IMR-90 (cell line): ENCODE results near the gene PEX7. TPM values are rescaled to one million over a fixed set of nuclear protein-coding genes. Genes with fewer than 3 reads are reported as not detected.

Experiments
- ATAC-seq: fragments of 200-7000 bp; cut with Tn5 transposase; 2 replicates; pipeline ENCODE4 v1.9.1; 2020; ENCODE audit warnings: low read depth, mild to moderate bottlenecking, moderate library complexity
- BruUV-seq: library from RNA; stranded (reverse); fragments of 400-500 nt; replicated peaks from 2 replicates; lab custom pipeline; 2021; lab: Mats Ljungman, UMichigan
- CTCF ChIA-PET: fragments of 300-600 bp; formaldehyde crosslinking; extraction: SDS; loops from one replicate; lab custom pipeline; 2021; ENCODE audit warnings: antibody characterized with exemption; lab: Yijun Ruan, JAX
- POLR2A ChIA-PET: fragments of 300-600 bp; sonication (Branson Sonifier 250); formaldehyde crosslinking; loops from one replicate; lab custom pipeline; 2022; ENCODE audit warnings: antibody characterized with exemption; ENCODE audit not compliant: unreplicated experiment; lab: Charles Lee
- DNase-seq: peaks from one replicate; pipeline ENCODE4 v3.0.0; 2013
- H2AFZ ChIP-seq: replicated peaks from 2 replicates; pipeline ENCODE3; 2013; ENCODE audit warnings: low read length, mild to moderate bottlenecking; ENCODE audit not compliant: poor library complexity
- H2AK5ac ChIP-seq: 2 replicates; pipeline ENCODE4 v1.6.1; 2013; ENCODE audit warnings: low read depth, low read length, inconsistent platforms
- H2AK9ac ChIP-seq: replicated peaks from 2 replicates; pipeline ENCODE3; 2013; ENCODE audit warnings: mild to moderate bottlenecking, low read depth, low read length, moderate library complexity; ENCODE audit not compliant: poor library complexity
- H2BK120ac ChIP-seq: 2 replicates; pipeline ENCODE4 v1.6.1; 2013; ENCODE audit warnings: low read depth, low read length, inconsistent platforms
- H2BK15ac ChIP-seq: 3 replicates; pipeline ENCODE4 v1.6.1; 2013; ENCODE audit warnings: low read depth, low read length, inconsistent platforms
- H2BK20ac ChIP-seq: 2 replicates; pipeline ENCODE4 v1.6.1; 2013; ENCODE audit warnings: low read depth, mild to moderate bottlenecking, inconsistent platforms, low read length, moderate library complexity
- H2BK5ac ChIP-seq: 2 replicates; pipeline ENCODE4 v1.6.1; 2013; ENCODE audit warnings: mild to moderate bottlenecking, low read depth, low read length, inconsistent platforms; ENCODE audit not compliant: poor library complexity, severe bottlenecking
- H3K14ac ChIP-seq: replicated peaks from 2 replicates; pipeline ENCODE4 v1.6.1; 2013; ENCODE audit warnings: low read depth, low read length, inconsistent platforms
- H3K18ac ChIP-seq: 2 replicates; pipeline ENCODE4 v1.6.1; 2013; ENCODE audit warnings: low read depth, low read length, control low read depth
- H3K23ac ChIP-seq: 2 replicates; pipeline ENCODE4 v1.6.1; 2013; ENCODE audit warnings: low read depth, low read length, inconsistent platforms
- H3K27ac ChIP-seq: 2 replicates; pipeline ENCODE4 v1.5.1; 2013; ENCODE audit warnings: mild to moderate bottlenecking, control low read depth, low read length; ENCODE audit not compliant: insufficient read depth
- H3K27me3 ChIP-seq: 2 replicates; pipeline ENCODE4 v1.6.1; 2013; ENCODE audit warnings: low read length; ENCODE audit not compliant: control insufficient read depth, insufficient read depth
- H3K36me3 ChIP-seq: 2 replicates; pipeline ENCODE4 v1.6.1; 2013; ENCODE audit warnings: low read length, mixed read lengths; ENCODE audit not compliant: control insufficient read depth, insufficient read depth
- H3K4ac ChIP-seq: 2 replicates; pipeline ENCODE4 v1.6.1; 2013; ENCODE audit warnings: low read depth, low read length, inconsistent platforms
- H3K4me1 ChIP-seq: 2 replicates; pipeline ENCODE4 v1.6.1; 2013; ENCODE audit warnings: low read length, mixed read lengths; ENCODE audit not compliant: control insufficient read depth, insufficient read depth
- H3K4me2 ChIP-seq: 2 replicates; pipeline ENCODE4 v1.6.1; 2013; ENCODE audit warnings: low read depth, mild to moderate bottlenecking, control low read depth, low read length, moderate library complexity
- H3K4me3 ChIP-seq: 2 replicates; pipeline ENCODE4 v1.5.1; 2013; ENCODE audit warnings: low read depth, mild to moderate bottlenecking, control low read depth, low read length, moderate library complexity; ENCODE audit not compliant: insufficient read depth
- H3K56ac ChIP-seq: 2 replicates; pipeline ENCODE4 v1.6.1; 2013; ENCODE audit warnings: low read length, inconsistent platforms; ENCODE audit not compliant: insufficient read depth; ENCODE audit errors: extremely low read depth
- H3K79me1 ChIP-seq, 2 experiments: 2 replicates each; pipeline ENCODE4 v1.6.1; 2013; ENCODE audit warnings: low read length in 2 of 2, inconsistent platforms in 1 of 2, low read depth in 1 of 2
- H3K9ac ChIP-seq: 2 replicates; pipeline ENCODE4 v1.6.1; 2013; ENCODE audit warnings: low read depth, low read length, control low read depth
- H3K9me1 ChIP-seq: 2 replicates; pipeline ENCODE4 v1.6.1; 2013; ENCODE audit warnings: low read length, inconsistent platforms; ENCODE audit not compliant: insufficient read depth
- H3K9me3 ChIP-seq: 2 replicates; pipeline ENCODE4 v1.6.1; 2013; ENCODE audit warnings: low read length; ENCODE audit not compliant: control insufficient read depth, insufficient read depth
- H4K20me1 ChIP-seq: 2 replicates; pipeline ENCODE4 v1.6.1; 2013; ENCODE audit warnings: low read length, inconsistent platforms; ENCODE audit not compliant: insufficient read depth
- H4K5ac ChIP-seq: 2 replicates; pipeline ENCODE4 v1.6.1; 2013; ENCODE audit warnings: mild to moderate bottlenecking, low read depth, low read length, control low read depth
- H4K8ac ChIP-seq, 2 experiments: 2 replicates each; pipeline ENCODE4 v1.6.1; 2013; ENCODE audit warnings: low read depth in 2 of 2, low read length in 2 of 2, control low read depth in 1 of 2, inconsistent platforms in 1 of 2
- H4K91ac ChIP-seq: 2 replicates; pipeline ENCODE4 v1.6.1; 2013; ENCODE audit warnings: low read depth, low read length, inconsistent platforms; ENCODE audit not compliant: insufficient read depth
- BHLHE40 ChIP-seq: fragments of 150-350 bp; IDR thresholded peaks from 2 replicates; pipeline ENCODE4 v1.6.1; 2016; ENCODE audit warnings: mild to moderate bottlenecking, low read depth, low read length
- CEBPB ChIP-seq: IDR thresholded peaks from 2 replicates; pipeline ENCODE4 v1.6.1; 2012; ENCODE audit warnings: low read depth, low read length, improper control_type of control experiment
- CTCF ChIP-seq: conservative IDR thresholded peaks from 2 replicates; pipeline ENCODE4 v1.5.1; 2012; ENCODE audit warnings: mild to moderate bottlenecking, low read depth, low read length, improper control_type of control experiment
- ELK1 ChIP-seq: fragments of 150-350 bp; IDR thresholded peaks from 2 replicates; pipeline ENCODE4 v1.6.1; 2016; ENCODE audit warnings: low read depth, mild to moderate bottlenecking, low read length, moderate library complexity, borderline replicate concordance
- MAFK ChIP-seq: IDR thresholded peaks from 2 replicates; pipeline ENCODE4 v1.6.1; 2012; ENCODE audit warnings: low read depth, low read length, improper control_type of control experiment
- MAZ ChIP-seq: IDR thresholded peaks from 2 replicates; pipeline ENCODE4 v1.6.1; 2012; ENCODE audit warnings: low read depth, mild to moderate bottlenecking, low read length, improper control_type of control experiment, moderate library complexity, borderline replicate concordance
- MXI1 ChIP-seq: IDR thresholded peaks from 2 replicates; pipeline ENCODE4 v1.6.1; 2012; ENCODE audit warnings: low read depth, mild to moderate bottlenecking, low read length, moderate library complexity, borderline replicate concordance
- POLR2A ChIP-seq: IDR thresholded peaks from 2 replicates; pipeline ENCODE4 v1.6.1; 2012; ENCODE audit warnings: mild to moderate bottlenecking, low read depth, low read length
- RFX5 ChIP-seq: IDR thresholded peaks from 2 replicates; pipeline ENCODE4 v1.8.0; 2012; ENCODE audit warnings: low read depth, mild to moderate bottlenecking, low read length, moderate library complexity
- SMC3 ChIP-seq: fragments of 150-350 bp; IDR thresholded peaks from 2 replicates; pipeline ENCODE4 v1.6.1; 2016; ENCODE audit warnings: low read depth, mild to moderate bottlenecking, antibody characterized with exemption, low read length, moderate library complexity
- WGBS, 2 experiments: methylation state at CpG; one replicate each; pipeline versions ENCODE4 v1.1.5 to v1.1.7; 2013; ENCODE audit warnings: missing lambda C conversion rate in 2 of 2; ENCODE audit not compliant: insufficient read length in 1 of 2; ENCODE audit errors: extremely low coverage in 2 of 2; 5-methylcytosine and 5-hydroxymethylcytosine counted together
- dilution Hi-C: fragments of 300-500 bp; cut with HindIII; formaldehyde crosslinking; loops from one replicate; pipeline ENCODE4 v1.14.3; 2018; ENCODE audit warnings: low sequenced_read_pairs; ENCODE audit not compliant: unreplicated experiment
- in situ Hi-C: fragments of 300-500 bp; cut with MboI; formaldehyde crosslinking; loops from 3 replicates; pipeline ENCODE4 v1.14.3; 2019; ENCODE audit warnings: low sequenced_read_pairs, inconsistent platforms, mixed read lengths
- intact Hi-C: fragments of 100-400 bp; cut with micrococcal nuclease; formaldehyde crosslinking; loops from 2 replicates; pipeline ENCODE4 v1.10.0; 2022
- polyA plus RNA-seq, 3 experiments: library from polyadenylated mRNA; depleted of rRNA; stranded (reverse); fragments of >200 nt; gene quantifications; 2 replicates each; pipeline ENCODE4 v1.2.3, GENCODE V29; 2012; ENCODE audit warnings: low replicate concordance in 1 of 3
- total RNA-seq: library from RNA; depleted of rRNA; stranded (reverse); fragments of >200 nt; gene quantifications from 2 replicates; pipeline ENCODE4 v1.2.3, GENCODE V29; 2012

The PEX7 gene
- total and polyA plus RNA-seq, 2 of the 4 experiments (the other 2 are of a cell fraction), result 5.4 to 7.0 TPM

- Histone ChIP-seq H3K18ac (no peak overlapping the region), H3K23ac (no peak overlapping the region), H2BK15ac (no peak overlapping the region), H3K27ac (no peak overlapping the region), H2BK20ac (no peak overlapping the region), H3K56ac (no peak overlapping the region), H2AK5ac (no peak overlapping the region), H2BK120ac (no peak overlapping the region), H3K9ac (no peak overlapping the region), H2AFZ (no peak overlapping the region), H3K27me3 (peaks cover 5% of the 10 kb centered on the region), H3K14ac (no peak overlapping the region), H3K4me1 (peaks cover 2% of the 10 kb centered on the region; the same call in 1 of the 2 replicates), H4K8ac (no peak overlapping the region), H3K4ac (no peak overlapping the region), H3K9me1 (no peaks in the 10 kb centered on the region), H2BK5ac (no peak overlapping the region), H3K4me3 (no peak overlapping the region), H3K36me3 (no peaks in the 10 kb centered on the region), H4K20me1 (no peaks in the 10 kb centered on the region), H4K5ac (no peak overlapping the region), H4K91ac (no peak overlapping the region), H3K9me3 (no peaks in the 10 kb centered on the region), H2AK9ac (no peak overlapping the region), H3K4me2 (no peak overlapping the region), H3K79me1 (no peaks in the 10 kb centered on the region)
- ATAC-seq, result no peak
- dilution Hi-C loops, result no loop called here
- no TSS peak for BruUV-seq
- CTCF ChIA-PET, result interaction anchor here (1.0 kb wide), 1 partner anchor 354 kb away, joined by 3 read pairs; no protein-coding TSS in a partner anchor
- intact Hi-C loops, result no loop called here
- POLR2A ChIA-PET, result no interaction called here
- DNase-seq, result no peak
- TF ChIP-seq POLR2A (no peak), MAFK (no peak), RFX5 (no peak), ELK1 (no peak), MAZ (no peak), MXI1 (no peak), SMC3 (no peak), BHLHE40 (no peak), CEBPB (no peak), CTCF (no peak)
- in situ Hi-C loops, result no loop called here
- no CpG with 5 or more reads among the region's 3 CpGs for WGBS, 2 experiments
Measured at GRCh38 chr6:136960781-136961180, 138.4 kb downstream of the PEX7 start.
